Kidney (tissue), 14 donors: ENCODE measurements around the gene S100A4. TPM values are rescaled to one million over a fixed set of nuclear protein-coding genes. Genes with fewer than 3 reads are reported as not detected.

Source experiments
- DNase-seq, 5 donors: peaks; one replicate each; pipeline ENCODE4 v3.0.0-alpha.2; 2013 to 2020
- FAIRE-seq: peaks from 2 replicates; lab custom pipeline; 2012; peaks lifted over from hg19 to GRCh38; lab: Jason Lieb, UNC
- H3K27ac ChIP-seq, 2 donors: one replicate each; pipeline ENCODE4 v1.7.0; 2013; ENCODE audit warnings: low read depth in 2 of 2, low read length in 2 of 2, inconsistent platforms in 1 of 2
- H3K27me3 ChIP-seq: one replicate; pipeline ENCODE4 v1.7.1; 2013; ENCODE audit warnings: low read length, inconsistent platforms; ENCODE audit not compliant: control insufficient read depth, insufficient read depth
- H3K36me3 ChIP-seq, 3 donors: one replicate each; pipeline versions ENCODE4 v1.7.0 to v1.7.1; 2013; ENCODE audit warnings: low read length in 3 of 3, control low read depth in 1 of 3, inconsistent platforms in 1 of 3; ENCODE audit not compliant: insufficient read depth in 3 of 3, control insufficient read depth in 2 of 3
- H3K4me1 ChIP-seq, 3 donors: one replicate each; pipeline versions ENCODE4 v1.7.0 to v1.7.1; 2013; ENCODE audit warnings: low read length in 3 of 3, inconsistent platforms in 1 of 3, low read depth in 1 of 3; ENCODE audit not compliant: control insufficient read depth in 2 of 3, insufficient read depth in 2 of 3
- H3K4me3 ChIP-seq, 3 donors: one replicate each; pipeline versions ENCODE4 v1.7.0 to v1.8.1; 2013; ENCODE audit warnings: low read length in 3 of 3, control low read depth in 1 of 3, inconsistent platforms in 1 of 3
- H3K9ac ChIP-seq, 3 donors: one replicate each; pipeline versions ENCODE4 v1.7.0 to v1.7.1; 2013; ENCODE audit warnings: low read length in 3 of 3, control low read depth in 1 of 3, inconsistent platforms in 1 of 3
- H3K9me3 ChIP-seq, 3 donors: one replicate each; pipeline versions ENCODE4 v1.7.0 to v1.7.1; 2013; ENCODE audit warnings: low read length in 3 of 3, control low read depth in 1 of 3, inconsistent platforms in 1 of 3; ENCODE audit not compliant: control insufficient read depth in 2 of 3, insufficient read depth in 1 of 3
- CTCF ChIP-seq: IDR thresholded peaks from 3 replicates; pipeline ENCODE4 v1.5.1; 2012; ENCODE audit warnings: mild to moderate bottlenecking, moderate library complexity, borderline replicate concordance; ENCODE audit not compliant: insufficient read depth; ENCODE audit errors: extremely low read depth
- intact Hi-C: fragments of 100-400 bp; cut with DNase I; formaldehyde crosslinking; loops from one replicate; pipeline ENCODE4 v1.11.1; 2022
- polyA plus RNA-seq: library from polyadenylated mRNA; stranded (reverse); fragments of 350-450 nt; fragmentation: Illumina TruSeq; extraction: RNeasy Lipid Tissue Mini Kit (QIAGEN cat#74804); gene quantifications from one replicate; pipeline ENCODE4 v1.2.3, GENCODE V29; 2014; ENCODE audit warnings: low read depth, low replicate concordance; ENCODE audit not compliant: insufficient read depth
- total RNA-seq: library from RNA; stranded (reverse); fragmentation: NEBNext Ultra II Directional; extraction: Animal tissue kit (Norgen Biotek cat#: 25700); gene quantifications from one replicate; pipeline ENCODE4 v1.2.1, GENCODE V29; 2021
- donor health status: control.
- donor health status: control.
- donor health status: control.
- donor health status: control.
- donor health status: control.
- donor health status: DM: yes; HTN: yes; CAD: no.
- donor health status: Normal renal cell carcinoma (clear cell type).

S100A4 gene
- total and polyA plus RNA-seq, 2 donors from 2014 or later, result 141 to 204 TPM

- intact Hi-C loops, result no loop called here
- H3K27ac ChIP-seq, result no peak overlapping the region
- no peaks in the 10 kb centered on the region for H3K36me3 ChIP-seq
- no peak for TF ChIP-seq CTCF
- DNase-seq (no peak), FAIRE-seq (no peak)
- H3K4me3 ChIP-seq, result no peak overlapping the region
- peaks cover 0 to 4% (median 0%) of the 10 kb centered on the region in 3 donors for H3K4me1 ChIP-seq
- H3K27me3 ChIP-seq, result no peaks in the 10 kb centered on the region
- H3K9ac ChIP-seq, result no peak overlapping the region
- H3K9me3 ChIP-seq, result no peaks in the 10 kb centered on the region
Observed at GRCh38 chr1:153505576-153505975, 40.0 kb downstream of the S100A4 start.

GRCh38 chr1:153503766-153504165 is 41.8 kb downstream of the S100A4 start:
- intact Hi-C loops, result no loop called here
- Histone ChIP-seq H3K27ac (no peak overlapping the region), H3K4me1 (peaks cover 0 to 4% (median 0%) of the 10 kb centered on the region in 3 donors), H3K4me3 (no peak overlapping the region), H3K9ac (no peak overlapping the region), H3K27me3 (no peaks in the 10 kb centered on the region), H3K36me3 (no peaks in the 10 kb centered on the region), H3K9me3 (no peaks in the 10 kb centered on the region)
- DNase-seq, result no peak
- no peak for TF ChIP-seq CTCF
- no peak for FAIRE-seq

GRCh38 chr1:153498746-153499145 is 46.9 kb downstream of the S100A4 start:
- no peaks in the 10 kb centered on the region for H3K4me1 ChIP-seq
- H3K4me3 ChIP-seq, result no peak overlapping the region
- H3K36me3 ChIP-seq, result no peaks in the 10 kb centered on the region
- DNase-seq (peak in 2 of 5 donors; percentile 48 to 56), FAIRE-seq (no peak)
- no peak overlapping the region for H3K9ac ChIP-seq
- no peaks in the 10 kb centered on the region for H3K27me3 ChIP-seq
- no peaks in the 10 kb centered on the region for H3K9me3 ChIP-seq
- intact Hi-C loops, result loop anchor here (10.0 kb wide), 1 partner anchor 144 kb away; the partner anchor contains the start of gene S100A9
- no peak overlapping the region for H3K27ac ChIP-seq
- no peak for TF ChIP-seq CTCF

- Histone ChIP-seq H3K4me3 (no peak overlapping the region), H3K9me3 (no peaks in the 10 kb centered on the region), H3K27me3 (no peaks in the 10 kb centered on the region), H3K9ac (no peak overlapping the region), H3K27ac (no peak overlapping the region), H3K36me3 (no peaks in the 10 kb centered on the region), H3K4me1 (no peaks in the 10 kb centered on the region)
- DNase-seq (no peak), FAIRE-seq (no peak)
- TF ChIP-seq CTCF, result no peak
- intact Hi-C loops, result loop anchor here (10.0 kb wide), 1 partner anchor 141 kb away; the partner anchor contains the start of gene S100A9
Observed at GRCh38 chr1:153495536-153495935, 50.1 kb downstream of the S100A4 start.
